Subcutaneous abdominal adipose tissue (tissue), 5 donors: ENCODE data around the gene HRG.
"Not testable (repeated sequence)": the region's sequence is repeated elsewhere in the genome, so short reads cannot be mapped to it uniquely, and the experiment has no call there.

Source experiments
- H3K27ac ChIP-seq: one replicate; pipeline ENCODE4 v1.7.0; 2013; ENCODE audit warnings: low read depth, mild to moderate bottlenecking, inconsistent platforms, low read length, moderate library complexity
- H3K27me3 ChIP-seq, 5 donors: one replicate each; pipeline ENCODE4 v1.7.0; 2013; ENCODE audit warnings: low read length in 5 of 5, inconsistent platforms in 1 of 5; ENCODE audit not compliant: control insufficient read depth in 5 of 5, insufficient read depth in 4 of 5
- H3K36me3 ChIP-seq, 5 donors: one replicate each; pipeline ENCODE4 v1.7.0; 2013; ENCODE audit warnings: low read length in 5 of 5; ENCODE audit not compliant: control insufficient read depth in 5 of 5, insufficient read depth in 5 of 5
- H3K4me1 ChIP-seq, 5 donors: one replicate each; pipeline ENCODE4 v1.7.0; 2013; ENCODE audit warnings: low read length in 5 of 5, mild to moderate bottlenecking in 3 of 5, moderate library complexity in 1 of 5; ENCODE audit not compliant: control insufficient read depth in 5 of 5, insufficient read depth in 5 of 5
- H3K4me3 ChIP-seq, 5 donors: one replicate each; pipeline ENCODE4 v1.7.0; 2013; ENCODE audit warnings: low read length in 5 of 5, low read depth in 1 of 5
- H3K9ac ChIP-seq, 5 donors: one replicate each; pipeline ENCODE4 v1.7.0; 2013; ENCODE audit warnings: low read length in 5 of 5, mild to moderate bottlenecking in 4 of 5, moderate library complexity in 3 of 5
- H3K9me3 ChIP-seq, 5 donors: one replicate each; pipeline ENCODE4 v1.7.0; 2013; ENCODE audit warnings: low read length in 5 of 5; ENCODE audit not compliant: control insufficient read depth in 5 of 5
- donor health status: healthy.
- donor health status: healthy.
- donor health status: healthy.
- donor health status: healthy.
- donor health status: healthy.

HRG gene

DNA sequence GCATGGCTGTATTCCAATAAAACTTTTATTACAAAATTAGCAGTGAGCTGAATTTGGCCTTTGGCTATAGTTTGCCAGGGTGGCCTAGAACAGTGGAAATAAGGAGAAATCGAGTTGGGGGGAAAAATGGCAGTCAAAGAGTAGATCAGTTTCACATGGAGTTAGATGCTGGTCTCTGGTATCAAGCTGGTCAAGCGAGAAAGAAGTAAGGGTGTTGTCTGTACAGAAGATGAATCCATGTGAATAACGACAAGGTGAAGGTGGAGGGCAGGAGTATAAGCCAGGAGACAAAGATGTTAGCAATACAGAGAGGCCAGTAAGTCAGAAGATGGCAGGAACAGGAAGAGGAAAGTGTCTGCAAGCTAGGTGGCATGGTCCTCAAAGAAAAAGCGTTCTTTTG lies 41.2 kb upstream of the HRG start:
- Histone ChIP-seq H3K36me3 (no peaks in the 10 kb centered on the region), H3K27ac (no peak overlapping the region)

DNA sequence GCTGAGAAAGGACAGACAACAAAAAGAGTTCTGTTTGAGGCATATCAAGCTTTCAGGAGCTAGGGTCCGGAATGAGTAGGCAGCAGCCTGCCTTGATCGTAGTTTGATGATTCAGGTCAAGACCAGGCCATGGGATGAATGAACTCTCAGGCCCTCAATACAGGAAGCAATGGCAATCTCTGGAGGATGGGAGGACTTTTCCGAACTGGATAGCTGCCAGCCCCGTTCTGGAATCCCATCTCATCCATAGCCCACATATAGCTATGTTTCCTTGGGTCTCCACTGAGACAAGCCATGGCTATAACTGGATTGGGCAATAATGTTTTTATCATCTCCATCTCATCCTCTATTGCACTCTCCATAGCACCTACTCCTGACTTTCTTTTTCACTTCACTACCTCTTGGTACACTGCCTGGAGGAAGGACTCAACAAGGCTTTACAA lies 40.2 kb upstream of the HRG start:
- no peak overlapping the region for H3K27ac ChIP-seq
- H3K4me3 ChIP-seq, result no peak overlapping the region
- H3K27me3 ChIP-seq, result peaks cover 0 to 8% (median 3%) of the 10 kb centered on the region in 5 donors
- H3K9me3 ChIP-seq, result no peaks in the 10 kb centered on the region
- H3K9ac ChIP-seq, result no peak overlapping the region
- H3K36me3 ChIP-seq, result no peaks in the 10 kb centered on the region
- no peaks in the 10 kb centered on the region for H3K4me1 ChIP-seq

More for the DNA sequence above, 41.2 kb upstream of the HRG start:
- Histone ChIP-seq H3K9ac (no peak overlapping the region), H3K9me3 (no peaks in the 10 kb centered on the region), H3K4me1 (no peaks in the 10 kb centered on the region), H3K4me3 (no peak overlapping the region), H3K27me3 (peaks cover 2 to 14% (median 7%) of the 10 kb centered on the region in 5 donors)

DNA sequence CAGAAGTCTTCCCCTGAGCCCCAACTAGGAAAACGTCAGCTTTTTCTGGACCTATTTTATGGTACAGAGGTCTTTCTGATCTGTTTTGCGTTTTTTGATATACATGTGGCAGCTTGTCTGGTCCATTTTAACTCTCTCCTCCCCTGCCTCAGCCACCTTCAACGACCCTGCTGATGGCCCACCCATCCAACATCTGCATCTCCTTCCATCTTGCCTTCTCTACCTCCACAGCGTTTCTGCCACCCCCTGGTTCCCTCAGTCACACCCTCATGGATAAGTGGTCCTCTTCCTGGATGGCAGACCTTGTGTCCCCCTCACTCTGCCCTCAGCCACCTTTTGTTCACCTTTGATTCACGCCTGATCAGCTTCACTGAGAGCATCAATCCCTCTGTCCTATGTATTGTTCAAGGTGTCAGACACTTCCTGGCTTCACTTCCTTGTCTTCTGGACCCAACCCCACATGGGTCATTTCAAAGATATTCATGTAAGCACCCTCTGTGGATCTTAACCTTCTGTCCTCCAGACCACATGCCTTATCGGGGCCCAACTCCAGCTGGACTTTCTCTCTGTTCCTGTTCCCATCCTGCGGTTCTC lies 39.5 kb upstream of the HRG start:
- Histone ChIP-seq H3K27me3 (peaks cover 0 to 4% (median 3%) of the 10 kb centered on the region in 5 donors), H3K4me1 (no peaks in the 10 kb centered on the region), H3K9me3 (no peaks in the 10 kb centered on the region), H3K27ac (no peak overlapping the region), H3K36me3 (no peaks in the 10 kb centered on the region), H3K4me3 (no peak overlapping the region), H3K9ac (no peak overlapping the region)

DNA sequence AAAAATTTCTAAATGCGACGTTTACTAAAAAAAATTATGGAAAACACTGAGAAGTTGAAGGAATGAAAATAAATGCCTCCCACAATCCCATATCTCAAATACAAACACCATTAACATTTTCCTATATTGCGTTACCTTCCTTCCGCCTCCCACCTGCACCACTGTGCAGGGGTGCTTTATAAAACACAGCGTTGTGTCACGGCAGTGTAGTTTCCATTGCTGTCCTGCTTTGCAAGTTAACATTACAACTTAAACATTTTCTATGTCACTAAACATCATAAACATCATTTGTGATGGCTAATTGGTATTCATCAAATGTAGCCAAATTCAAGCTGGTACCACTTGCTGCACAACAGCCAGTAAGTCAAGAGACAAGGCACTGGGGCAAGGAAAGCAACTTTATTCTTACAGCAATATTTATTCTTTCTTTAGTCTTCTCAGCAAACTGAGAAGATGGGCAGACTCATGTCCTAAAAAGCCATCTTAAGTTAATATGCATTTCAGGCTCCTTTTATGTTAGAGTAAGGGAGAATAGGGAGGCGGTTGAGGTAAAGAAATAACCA lies 37.9 kb upstream of the HRG start:
- Histone ChIP-seq H3K27me3 (peaks cover 0 to 3% (median 3%) of the 10 kb centered on the region in 5 donors), H3K9ac (no peak overlapping the region), H3K4me1 (no peaks in the 10 kb centered on the region), H3K9me3 (no peaks in the 10 kb centered on the region), H3K4me3 (no peak overlapping the region), H3K27ac (no peak overlapping the region), H3K36me3 (no peaks in the 10 kb centered on the region)

DNA sequence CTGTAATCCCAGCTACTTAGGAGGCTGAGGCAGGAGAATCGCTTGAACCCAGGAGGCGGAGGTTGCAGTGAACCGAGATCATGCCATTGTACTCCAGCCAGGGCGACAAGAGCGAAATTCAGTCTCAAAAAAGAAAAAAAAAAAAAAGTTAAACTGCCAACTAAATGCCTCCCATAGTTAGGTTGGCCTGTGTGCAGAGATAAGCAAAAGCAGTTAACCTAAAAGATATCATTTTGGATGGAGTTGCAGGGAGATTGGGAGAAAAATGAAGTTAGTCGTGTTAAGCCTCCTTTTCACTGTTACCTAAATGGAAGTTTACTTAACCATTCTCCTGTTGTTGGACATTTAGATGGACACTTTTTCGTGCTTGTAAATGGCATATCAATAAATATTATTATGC lies 37.1 kb upstream of the HRG start:
- no peaks in the 10 kb centered on the region for H3K9me3 ChIP-seq
- no peaks in the 10 kb centered on the region for H3K36me3 ChIP-seq
- H3K4me1 ChIP-seq, result no peaks in the 10 kb centered on the region
- no peak overlapping the region for H3K4me3 ChIP-seq
- peaks cover 0 to 3% (median 2%) of the 10 kb centered on the region in 5 donors for H3K27me3 ChIP-seq
- no peak overlapping the region for H3K27ac ChIP-seq
- no peak overlapping the region for H3K9ac ChIP-seq

DNA sequence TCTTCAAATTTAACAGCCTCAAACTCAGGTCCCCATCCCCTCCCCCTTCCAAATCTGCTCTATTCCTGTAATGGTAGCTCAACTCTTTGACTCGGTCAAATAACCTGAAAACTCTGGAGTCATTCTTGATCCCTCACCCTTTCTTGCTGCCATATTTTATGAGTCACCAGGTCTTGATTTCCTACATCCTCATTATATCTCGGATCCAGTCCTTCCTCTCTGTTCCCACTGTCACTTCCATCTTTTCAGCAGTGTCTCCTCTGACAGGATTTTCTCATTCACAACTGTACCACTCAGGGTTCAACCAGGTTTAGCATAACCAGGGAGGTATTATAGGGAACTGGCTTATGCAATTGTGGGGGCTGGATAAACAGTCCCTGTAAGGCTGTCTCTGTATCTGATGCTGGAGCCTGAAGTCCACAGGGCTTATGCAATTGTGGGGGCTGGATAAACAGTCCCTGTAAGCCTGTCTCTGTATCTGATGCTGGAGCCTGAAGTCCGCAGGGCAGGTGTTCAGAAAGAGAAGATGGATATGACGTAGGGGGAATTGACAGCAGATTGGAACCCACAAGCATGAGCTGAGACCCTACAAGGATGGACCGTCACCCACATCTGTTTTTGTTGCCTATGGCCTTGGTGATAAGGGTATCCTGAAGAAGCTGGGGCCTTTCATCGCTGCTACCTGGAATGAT lies 34.7 kb upstream of the HRG start:
- Histone ChIP-seq H3K27me3 (peaks cover 0 to 3% (median 2%) of the 10 kb centered on the region in 5 donors), H3K9ac (no peak overlapping the region), H3K4me1 (no peaks in the 10 kb centered on the region), H3K4me3 (no peak overlapping the region), H3K27ac (no peak overlapping the region), H3K36me3 (no peaks in the 10 kb centered on the region), H3K9me3 (peaks cover 0 to 2% (median 0%) of the 10 kb centered on the region in 5 donors)

DNA sequence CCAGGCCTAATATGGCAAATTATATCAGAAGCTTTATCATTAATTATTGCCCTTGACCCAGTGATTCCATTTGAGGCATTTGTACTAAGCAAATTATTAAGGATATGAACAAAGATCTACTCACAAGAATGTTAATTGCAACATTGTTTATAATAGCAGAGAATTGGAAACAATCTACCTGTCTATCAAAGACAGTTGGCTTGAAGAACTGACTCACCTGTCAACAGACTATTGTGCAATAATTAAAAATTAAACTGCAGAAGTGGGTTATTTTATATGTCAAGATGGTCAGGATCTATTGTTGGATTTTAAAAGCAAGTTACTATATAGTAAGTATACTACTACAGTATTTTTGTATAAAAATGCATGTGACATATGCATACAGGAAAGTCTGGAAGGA lies 32.3 kb upstream of the HRG start:
- Histone ChIP-seq H3K9ac (no peak overlapping the region), H3K27me3 (peaks cover 0 to 11% (median 0%) of the 10 kb centered on the region in 5 donors), H3K4me1 (no peaks in the 10 kb centered on the region), H3K4me3 (no peak overlapping the region), H3K9me3 (peaks cover 0 to 2% (median 0%) of the 10 kb centered on the region in 5 donors), H3K27ac (no peak overlapping the region), H3K36me3 (no peaks in the 10 kb centered on the region)

DNA sequence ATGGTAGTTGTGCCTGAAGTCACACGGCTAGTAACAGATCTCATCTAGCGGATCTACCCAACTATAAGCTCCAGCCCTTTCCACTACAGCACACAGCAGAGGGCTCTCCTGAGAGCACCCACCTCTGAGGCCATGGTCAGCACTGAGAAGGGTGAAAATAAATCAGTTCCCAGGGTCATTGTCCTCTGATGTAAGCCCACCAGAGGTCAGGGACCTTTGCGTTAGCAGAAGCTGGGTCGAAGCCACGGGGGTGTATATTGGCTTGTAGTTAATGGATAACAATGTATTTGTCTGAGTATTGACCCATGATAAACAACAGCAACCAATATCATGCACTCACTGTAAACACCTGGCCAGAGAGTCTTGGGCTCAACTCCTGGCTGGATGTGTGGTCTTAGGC lies 31.6 kb upstream of the HRG start:
- not testable (repeated sequence) for H3K9me3 ChIP-seq, H3K9ac ChIP-seq, H3K4me1 ChIP-seq, H3K36me3 ChIP-seq, H3K4me3 ChIP-seq, H3K27ac ChIP-seq
- H3K27me3 ChIP-seq, result peaks cover 0 to 11% (median 0%) of the 10 kb centered on the region in 5 donors

DNA sequence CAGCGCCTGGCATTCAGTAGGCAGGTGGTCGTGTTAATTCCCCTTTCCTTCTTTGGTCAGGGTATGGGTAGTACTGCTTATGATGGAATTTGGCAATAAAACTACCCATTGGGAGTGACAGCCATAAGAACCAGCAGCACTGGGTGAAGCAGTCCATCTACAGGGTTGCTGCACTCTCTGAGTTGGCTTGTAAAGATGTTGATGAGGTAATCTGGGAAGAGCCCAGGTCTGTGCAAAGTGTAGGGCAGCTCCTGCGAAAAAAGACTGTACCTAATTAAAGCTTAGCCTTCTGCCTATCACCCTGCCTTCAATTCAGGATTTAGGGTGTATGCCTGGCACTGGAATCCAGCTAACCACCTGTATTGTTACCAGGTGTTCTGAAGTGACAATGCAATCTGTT lies 30.3 kb upstream of the HRG start:
- Histone ChIP-seq H3K27ac (no peak overlapping the region), H3K4me1 (no peaks in the 10 kb centered on the region), H3K4me3 (no peak overlapping the region), H3K9me3 (peaks cover 0 to 2% (median 0%) of the 10 kb centered on the region in 5 donors), H3K36me3 (no peaks in the 10 kb centered on the region), H3K9ac (no peak overlapping the region), H3K27me3 (peaks cover 0 to 11% (median 2%) of the 10 kb centered on the region in 5 donors)

DNA sequence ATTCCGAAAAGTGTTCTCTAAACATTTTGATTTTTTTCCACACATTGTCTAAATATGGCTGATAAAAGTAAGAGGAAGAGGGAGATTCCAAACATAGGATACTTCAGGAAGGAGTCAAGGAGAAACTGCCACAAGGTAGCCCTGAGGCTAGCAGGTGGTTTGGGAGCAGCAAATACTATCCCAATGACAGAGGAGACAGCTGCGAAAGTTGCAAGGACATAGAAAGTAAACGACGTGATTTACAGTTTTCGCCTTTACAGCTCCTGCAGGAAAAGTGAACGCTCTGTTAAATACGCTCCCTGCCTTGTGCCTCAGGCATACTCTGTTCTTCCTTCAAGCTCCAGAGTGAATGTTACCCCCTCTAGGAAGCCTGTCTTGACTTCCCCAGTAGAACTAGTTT lies 29.3 kb upstream of the HRG start:
- Histone ChIP-seq H3K9me3 (peaks cover 0 to 2% (median 0%) of the 10 kb centered on the region in 5 donors), H3K9ac (no peak overlapping the region), H3K36me3 (no peaks in the 10 kb centered on the region), H3K27me3 (peaks cover 0 to 11% (median 5%) of the 10 kb centered on the region in 5 donors), H3K27ac (no peak overlapping the region), H3K4me3 (no peak overlapping the region), H3K4me1 (no peaks in the 10 kb centered on the region)
